Thyroid gland (tissue), 4 donors: Measurements from ENCODE around the gene CPN2.

Experiments
- CTCF ChIP-seq, 6 experiments: fragments of 200-600 bp in 3 of 6; fragments of 450-650 bp in 3 of 6; sonication (generic) in 3 of 6; IDR thresholded peaks; one replicate each; pipeline ENCODE4 v1.5.1; 2016 to 2019; ENCODE audit warnings: antibody characterized with exemption in 6 of 6, mild to moderate bottlenecking in 2 of 6, inconsistent platforms in 1 of 6, moderate library complexity in 1 of 6
- POLR2A ChIP-seq, 2 donors: fragments of 450-650 bp; IDR thresholded peaks; one replicate each; pipeline ENCODE4 v1.6.1; 2017; ENCODE audit warnings: antibody characterized with exemption in 2 of 2, mild to moderate bottlenecking in 2 of 2, moderate library complexity in 1 of 2

- TF ChIP-seq CTCF (IDR thresholded peaks at IDR 0.05) (no peak), POLR2A (IDR thresholded peaks at IDR 0.05) (no peak)
Observed at GRCh38 chr3:194390835-194391234, 39.7 kb upstream of the CPN2 start.
